BLaER1 treated with 17β-estradiol and CSF1 and Interleukin-3, amounts not matched to agents 10 nM and 100 nM (cell line): ENCODE measurements around the gene CCDC102B.
"Not testable (repeated sequence)": the region's sequence is repeated elsewhere in the genome, so short reads cannot be mapped to it uniquely, and the experiment has no call there.

Experiments used
- H3K27ac ChIP-seq, 11 experiments: shearing (Covaris generic); formaldehyde crosslinking; 2 replicates each; pipeline ENCODE4 v1.8.1; 2022
- H3K27me3 ChIP-seq, 11 experiments: shearing (Covaris generic); formaldehyde crosslinking; 2 replicates each; pipeline ENCODE4 v1.8.1; 2022
- H3K36me3 ChIP-seq, 11 experiments: shearing (Covaris generic); formaldehyde crosslinking; 2 replicates each; pipeline ENCODE4 v1.8.1; 2022
- H3K4me1 ChIP-seq, 10 experiments: shearing (Covaris generic); formaldehyde crosslinking; 2 replicates each; pipeline ENCODE4 v1.8.1; 2022
- H3K4me2 ChIP-seq, 11 experiments: shearing (Covaris generic); formaldehyde crosslinking; 2 replicates each; pipeline ENCODE4 v1.8.1; 2022
- H3K4me3 ChIP-seq, 10 experiments: shearing (Covaris generic); formaldehyde crosslinking; 2 replicates each; pipeline ENCODE4 v1.8.1; 2022
- H3K9ac ChIP-seq, 11 experiments: shearing (Covaris generic); formaldehyde crosslinking; 2 replicates each; pipeline ENCODE4 v1.8.1; 2022
- H3K9me3 ChIP-seq, 11 experiments: shearing (Covaris generic); formaldehyde crosslinking; replicated peaks in 1 of 11; 2 replicates each; pipeline ENCODE4 v1.8.1; 2022
- H4K20me1 ChIP-seq, 11 experiments: shearing (Covaris generic); formaldehyde crosslinking; 2 replicates each; pipeline ENCODE4 v1.8.1; 2022
- Cebpa-rat ChIP-seq, 11 experiments: shearing (Covaris generic); IDR thresholded peaks; 2 replicates each; pipeline ENCODE4 v1.8.1; 2022

The CCDC102B gene

GRCh38 chr18:68779169-68779568 is 18.7 kb upstream of the CCDC102B start:
- peak in 2 of 11 experiments; percentile 12 to 25; a peak in 3 of 22 replicates for TF ChIP-seq Cebpa-rat (IDR thresholded peaks at IDR 0.05)
- no peaks in the 10 kb centered on the region for H3K27me3 ChIP-seq
- H3K4me1 ChIP-seq: peaks cover 0 to 4% (median 3%) of the 10 kb centered on the region in 10 experiments; a peak in 4 of 20 replicates
- H3K4me2 ChIP-seq: no peak overlapping the region
- H3K9ac ChIP-seq: no peak overlapping the region
- no peaks in the 10 kb centered on the region for H3K36me3 ChIP-seq
- no peaks in the 10 kb centered on the region for H4K20me1 ChIP-seq
- H3K4me3 ChIP-seq: no peak overlapping the region
- H3K27ac ChIP-seq: no peak overlapping the region
- no peaks in the 10 kb centered on the region; a peak in 1 of 22 replicates for H3K9me3 ChIP-seq

- Histone ChIP-seq H3K27ac (no peak overlapping the region), H3K9me3 (no peaks in the 10 kb centered on the region; a peak in 1 of 22 replicates), H3K9ac (no peak overlapping the region), H3K27me3 (no peaks in the 10 kb centered on the region), H4K20me1 (no peaks in the 10 kb centered on the region), H3K4me3 (no peak overlapping the region), H3K4me2 (no peak overlapping the region), H3K4me1 (peaks cover 0 to 4% (median 3%) of the 10 kb centered on the region in 10 experiments; a peak in 4 of 20 replicates), H3K36me3 (no peaks in the 10 kb centered on the region)
- TF ChIP-seq Cebpa-rat (IDR thresholded peaks at IDR 0.05): no peak
Measured at GRCh38 chr18:68780802-68781635, 16.9 kb upstream of the CCDC102B start.

- H3K9ac ChIP-seq: no peak overlapping the region
- no peaks in the 10 kb centered on the region for H4K20me1 ChIP-seq
- no peaks in the 10 kb centered on the region for H3K9me3 ChIP-seq
- H3K4me1 ChIP-seq: peaks cover 0 to 4% (median 3%) of the 10 kb centered on the region in 10 experiments; a peak in 4 of 20 replicates
- no peak overlapping the region for H3K4me3 ChIP-seq
- no peaks in the 10 kb centered on the region for H3K36me3 ChIP-seq
- H3K27me3 ChIP-seq: no peaks in the 10 kb centered on the region
- no peak overlapping the region for H3K27ac ChIP-seq
- TF ChIP-seq Cebpa-rat (IDR thresholded peaks at IDR 0.05): no peak
- no peak overlapping the region for H3K4me2 ChIP-seq
Measured at GRCh38 chr18:68783506-68783905, 14.4 kb upstream of the CCDC102B start.

DNA sequence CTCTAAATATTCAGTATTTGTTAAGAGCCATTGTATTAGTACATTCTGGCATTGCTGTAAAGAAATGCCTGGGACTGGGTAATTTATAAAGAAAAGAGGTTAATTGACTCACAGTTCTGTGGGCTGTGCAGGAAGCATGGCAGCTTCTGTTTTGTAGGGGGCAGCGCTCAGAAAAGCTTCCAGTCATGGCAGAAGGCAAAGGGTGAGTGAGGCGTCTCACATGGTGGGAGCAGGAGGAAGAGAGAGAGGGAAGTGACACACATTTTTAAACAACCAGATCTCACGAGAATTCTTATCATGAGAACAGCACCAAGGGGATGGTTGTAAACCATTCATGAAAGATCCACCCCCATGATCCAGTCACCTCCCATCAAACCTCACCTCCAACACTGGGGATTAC is 13.8 kb upstream of the CCDC102B start:
- no peak overlapping the region for H3K4me3 ChIP-seq
- H3K36me3 ChIP-seq: no peaks in the 10 kb centered on the region
- H3K4me1 ChIP-seq: peaks cover 0 to 4% (median 2%) of the 10 kb centered on the region in 10 experiments; a peak in 4 of 20 replicates
- no peaks in the 10 kb centered on the region for H3K9me3 ChIP-seq
- TF ChIP-seq Cebpa-rat (IDR thresholded peaks at IDR 0.05): no peak
- no peak overlapping the region for H3K9ac ChIP-seq
- peak overlapping the region in 2 of 11 experiments; percentile 7 to 13; a peak in 1 of 22 replicates for H3K4me2 ChIP-seq
- H3K27ac ChIP-seq: no peak overlapping the region
- H3K27me3 ChIP-seq: no peaks in the 10 kb centered on the region
- H4K20me1 ChIP-seq: no peaks in the 10 kb centered on the region

DNA sequence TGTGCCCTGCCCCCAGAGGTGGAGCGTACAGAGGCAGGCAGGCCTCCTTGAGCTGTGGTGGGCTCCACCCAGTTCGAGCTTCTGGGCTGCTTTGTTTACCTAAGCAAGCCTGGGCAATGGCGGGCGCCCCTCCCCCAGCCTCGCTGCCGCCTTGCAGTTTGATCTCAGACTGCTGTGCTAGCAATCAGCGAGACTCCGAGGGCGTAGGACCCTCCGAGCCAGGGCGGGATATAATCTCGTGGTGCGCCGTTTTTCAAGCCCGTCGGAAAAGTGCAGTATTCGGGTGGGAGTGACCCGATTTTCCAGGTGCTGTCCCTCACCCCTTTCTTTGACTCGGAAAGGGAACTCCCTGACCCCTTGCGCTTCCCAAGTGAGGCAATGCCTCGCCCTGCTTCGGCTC is 7.6 kb upstream of the CCDC102B start:
- not testable (repeated sequence) for H3K9ac ChIP-seq, H3K9me3 ChIP-seq, H3K27me3 ChIP-seq, H3K4me2 ChIP-seq, H3K36me3 ChIP-seq, H3K4me1 ChIP-seq, H4K20me1 ChIP-seq, H3K27ac ChIP-seq, H3K4me3 ChIP-seq

DNA sequence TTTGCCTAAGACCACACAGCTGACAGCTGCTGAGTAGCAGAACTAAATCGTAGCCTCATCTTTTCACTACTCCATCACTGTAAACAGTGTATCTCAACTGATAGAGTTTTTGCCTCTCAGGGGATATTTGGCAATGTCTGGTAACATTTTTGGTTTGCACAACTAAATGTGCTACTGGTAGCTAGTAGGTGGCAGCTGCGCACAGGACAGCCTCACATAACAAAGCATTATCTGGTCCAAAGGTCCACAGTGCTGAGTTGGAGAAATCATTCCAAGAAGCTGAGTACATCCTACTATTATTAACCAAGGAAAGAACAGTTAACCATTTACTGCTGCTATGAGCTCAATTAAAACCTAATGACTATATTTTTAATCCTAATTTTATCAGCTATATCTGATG is 6.1 kb upstream of the CCDC102B start:
- TF ChIP-seq Cebpa-rat (IDR thresholded peaks at IDR 0.05): no peak
- Histone ChIP-seq H3K9me3 (no peaks in the 10 kb centered on the region), H3K4me2 (no peak overlapping the region), H3K4me3 (no peak overlapping the region), H3K36me3 (no peaks in the 10 kb centered on the region), H3K27me3 (no peaks in the 10 kb centered on the region), H3K27ac (no peak overlapping the region), H3K4me1 (peaks cover 0 to 6% (median 2%) of the 10 kb centered on the region in 10 experiments; a peak in 14 of 20 replicates), H4K20me1 (no peaks in the 10 kb centered on the region), H3K9ac (no peak overlapping the region)

DNA sequence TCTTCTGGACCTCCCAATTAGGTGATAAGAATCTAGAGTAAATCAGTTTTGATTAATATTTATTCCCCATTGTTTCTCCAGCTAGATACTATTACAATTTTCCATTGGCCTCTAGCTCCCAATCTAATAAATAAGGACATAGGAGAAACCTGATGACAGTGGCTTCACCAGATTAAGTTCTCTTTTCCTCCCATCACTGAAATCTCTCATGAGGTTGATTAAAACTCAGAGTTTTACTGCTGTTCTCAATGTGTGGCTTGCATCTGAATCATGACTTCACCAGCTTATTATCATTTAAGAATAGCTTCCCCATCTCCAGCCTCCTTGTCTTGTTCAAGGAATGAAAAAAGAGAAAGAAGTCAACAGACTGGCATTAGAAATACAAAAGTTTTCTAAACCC is 3.9 kb upstream of the CCDC102B start:
- Histone ChIP-seq H3K4me3 (no peak overlapping the region), H3K36me3 (no peaks in the 10 kb centered on the region), H3K9ac (no peak overlapping the region), H3K9me3 (no peaks in the 10 kb centered on the region), H3K27ac (no peak overlapping the region), H3K4me2 (no peak overlapping the region), H3K4me1 (peaks cover 6 to 23% (median 17%) of the 10 kb centered on the region in 10 experiments; a peak in 19 of 20 replicates), H3K27me3 (no peaks in the 10 kb centered on the region), H4K20me1 (no peaks in the 10 kb centered on the region)
- no peak for TF ChIP-seq Cebpa-rat (IDR thresholded peaks at IDR 0.05)

DNA sequence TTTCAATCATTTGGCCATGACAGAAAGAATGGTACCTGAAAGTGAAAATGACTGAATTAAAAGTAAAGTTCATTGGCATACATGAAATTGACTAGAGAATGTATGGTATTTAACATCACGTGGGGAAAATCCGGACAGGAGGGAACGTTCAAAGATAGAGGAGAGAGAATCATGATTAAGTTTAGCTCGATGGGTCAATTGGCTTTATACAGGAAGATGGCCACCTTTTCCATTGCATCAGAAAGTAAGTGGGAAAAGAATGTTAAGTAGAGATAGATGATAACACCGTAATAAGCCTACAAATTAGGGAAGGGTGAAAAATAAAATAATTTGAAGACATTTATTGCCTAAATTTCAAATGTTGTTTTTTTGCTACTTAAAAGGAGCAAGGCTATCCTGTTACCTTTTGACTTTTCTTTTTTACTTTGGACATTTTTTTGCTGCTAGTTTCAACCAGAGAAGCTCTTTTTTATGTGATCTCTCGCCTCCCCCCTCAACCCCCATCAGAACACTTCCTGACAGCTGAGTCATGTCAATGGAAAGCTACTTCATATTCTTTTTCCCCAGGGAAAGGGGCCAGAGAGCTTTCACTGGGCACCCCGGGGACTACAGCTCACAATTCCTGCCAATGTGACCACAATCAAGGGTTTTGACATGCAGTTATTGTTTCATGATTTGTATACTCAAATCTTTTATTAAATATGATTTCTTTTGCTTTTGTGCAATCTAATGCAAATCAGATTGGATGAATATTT is 767 bp upstream of the CCDC102B start:
- Histone ChIP-seq H3K4me2 (peak overlapping the region; percentile 29 to 76 (median 60)), H3K4me3 (no peak overlapping the region), H3K9me3 (no peaks in the 10 kb centered on the region), H3K9ac (no peak overlapping the region), H3K27ac (peak overlapping the region in 3 of 11 experiments; percentile 2 to 50 (median 45); a peak in 3 of 22 replicates), H3K4me1 (peaks cover 6 to 23% (median 17%) of the 10 kb centered on the region in 10 experiments; a peak in 19 of 20 replicates), H3K27me3 (no peaks in the 10 kb centered on the region), H3K36me3 (no peaks in the 10 kb centered on the region), H4K20me1 (no peaks in the 10 kb centered on the region)
- TF ChIP-seq Cebpa-rat (IDR thresholded peaks at IDR 0.05): no peak

DNA sequence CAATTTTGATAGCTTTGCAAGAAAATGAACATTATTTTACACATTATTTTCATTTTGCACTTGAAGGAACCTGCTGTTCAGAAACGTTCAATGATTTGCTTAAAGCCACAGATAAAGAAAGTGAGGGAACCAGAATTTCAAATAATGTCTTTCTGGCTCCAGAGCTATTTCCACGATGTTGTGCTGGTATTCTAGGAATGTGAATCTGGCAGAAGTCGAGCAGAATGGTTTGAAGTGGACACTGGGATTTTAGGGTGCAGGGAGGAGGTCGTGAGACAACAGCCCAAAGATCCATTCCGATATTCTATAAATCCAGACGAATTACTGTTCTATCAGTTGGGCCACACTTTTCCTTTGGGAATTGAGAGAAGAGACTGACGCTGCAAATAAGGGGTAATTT is 2.2 kb downstream of the CCDC102B start:
- no peaks in the 10 kb centered on the region for H3K9me3 ChIP-seq
- no peaks in the 10 kb centered on the region for H3K27me3 ChIP-seq
- H3K9ac ChIP-seq: no peak overlapping the region
- peaks cover 6 to 23% (median 17%) of the 10 kb centered on the region in 10 experiments; a peak in 19 of 20 replicates for H3K4me1 ChIP-seq
- no peaks in the 10 kb centered on the region for H4K20me1 ChIP-seq
- H3K36me3 ChIP-seq: no peaks in the 10 kb centered on the region
- no peak for TF ChIP-seq Cebpa-rat (IDR thresholded peaks at IDR 0.05)
- H3K4me3 ChIP-seq: no peak overlapping the region
- no peak overlapping the region for H3K4me2 ChIP-seq
- no peak overlapping the region for H3K27ac ChIP-seq
